Ascending aorta (tissue), 2 donors: ENCODE measurements around the gene ACOXL. TPM values are rescaled to one million over a fixed set of nuclear protein-coding genes. Genes with fewer than 3 reads are reported as not detected.

Source experiments
- DNase-seq, 2 donors: peaks; one replicate each; pipeline ENCODE4 v3.0.0-alpha.2; 2019; ENCODE audit warnings: low spot score in 2 of 2
- H3K27ac ChIP-seq, 2 donors: fragments of 200-600 bp; sonication (generic); one replicate each; pipeline ENCODE4 v1.5.1; 2016 to 2017; ENCODE audit warnings: mild to moderate bottlenecking in 1 of 2
- H3K27me3 ChIP-seq: fragments of 200-600 bp; sonication (generic); one replicate; pipeline ENCODE4 v1.5.1; 2017
- H3K36me3 ChIP-seq, 2 donors: fragments of 200-600 bp; sonication (generic); one replicate each; pipeline ENCODE4 v1.5.1; 2016
- H3K4me1 ChIP-seq, 2 donors: fragments of 200-600 bp; sonication (generic); one replicate each; pipeline ENCODE4 v1.5.1; 2016 to 2017; ENCODE audit warnings: mild to moderate bottlenecking in 1 of 2
- H3K4me3 ChIP-seq, 2 donors: fragments of 200-600 bp; sonication (generic); one replicate each; pipeline ENCODE4 v1.5.1; 2016 to 2017; ENCODE audit warnings: mild to moderate bottlenecking in 1 of 2
- H3K9me3 ChIP-seq, 2 donors: fragments of 200-600 bp; sonication (generic); one replicate each; pipeline ENCODE4 v1.5.1; 2016
- CTCF ChIP-seq, 3 experiments: fragments of 200-600 bp in 2 of 3; fragments of 450-650 bp in 1 of 3; sonication (generic) in 2 of 3; IDR thresholded peaks; one replicate each; pipeline ENCODE4 v1.5.1; 2016 to 2019; ENCODE audit warnings: antibody characterized with exemption in 3 of 3, mild to moderate bottlenecking in 1 of 3, moderate library complexity in 1 of 3
- intact Hi-C: fragments of 100-400 bp; cut with DNase I; formaldehyde crosslinking; loops from one replicate; pipeline ENCODE4 v1.15.1; 2023
- total RNA-seq: library from RNA; depleted of rRNA; stranded (reverse); fragments of >200 nt; gene quantifications from one replicate; pipeline ENCODE4 v1.1.0, GENCODE V29; 2016

The ACOXL gene
- total RNA-seq, 1 donor from 2014 or later, result not detected

- peak overlapping the region; percentile 31 to 72 for H3K27ac ChIP-seq
- DNase-seq, result peak; percentile 68 to 93
- peak overlapping the region; percentile 87 to 89 for H3K4me3 ChIP-seq
- intact Hi-C loops, result loop anchor here (2.0 to 5.0 kb wide), 4 partner anchors 40 to 1520 kb away; partner anchors contain the start of gene TMEM87B
- H3K9me3 ChIP-seq, result no peaks in the 10 kb centered on the region
- H3K4me1 ChIP-seq, result peaks cover 0 to 17% of the 10 kb centered on the region in 2 donors
- no peaks in the 10 kb centered on the region for H3K27me3 ChIP-seq
- no peak for TF ChIP-seq CTCF (IDR thresholded peaks at IDR 0.05)
- H3K36me3 ChIP-seq, result peaks cover 0 to 15% of the 10 kb centered on the region in 2 donors
These were observed 389.7 kb downstream of the ACOXL start for GRCh38 chr2:111121828-111122630.

- TF ChIP-seq CTCF (IDR thresholded peaks at IDR 0.05), result no peak
- peak in 1 of 2 donors; percentile 90 for DNase-seq
These were observed 390.5 kb downstream of the ACOXL start for GRCh38 chr2:111122631-111123421.

GRCh38 chr2:111123751-111124150 is 391.4 kb downstream of the ACOXL start:
- no peak overlapping the region for H3K4me3 ChIP-seq
- no peak for TF ChIP-seq CTCF (IDR thresholded peaks at IDR 0.05)
- no peak overlapping the region for H3K27ac ChIP-seq
- no peaks in the 10 kb centered on the region for H3K27me3 ChIP-seq
- peaks cover 0 to 8% of the 10 kb centered on the region in 2 donors for H3K4me1 ChIP-seq
- H3K36me3 ChIP-seq, result peaks cover 0 to 15% of the 10 kb centered on the region in 2 donors
- H3K9me3 ChIP-seq, result no peaks in the 10 kb centered on the region
- intact Hi-C loops, result loop anchor here (2.0 to 5.0 kb wide), 3 partner anchors 39 to 1519 kb away; no protein-coding TSS in a partner anchor
- DNase-seq, result no peak

More at GRCh38 chr2:111122631-111123421, 390.5 kb downstream of the ACOXL start:
- H3K27ac ChIP-seq, result peak overlapping the region; percentile 67 to 73
- peak overlapping the region; percentile 87 to 89 for H3K4me3 ChIP-seq
- peaks cover 0 to 15% of the 10 kb centered on the region in 2 donors for H3K36me3 ChIP-seq
- no peaks in the 10 kb centered on the region for H3K9me3 ChIP-seq
- intact Hi-C loops, result loop anchor here (2.0 to 5.0 kb wide), 3 partner anchors 39 to 1519 kb away; no protein-coding TSS in a partner anchor
- H3K27me3 ChIP-seq, result no peaks in the 10 kb centered on the region
- peaks cover 0 to 10% of the 10 kb centered on the region in 2 donors for H3K4me1 ChIP-seq

GRCh38 chr2:111126581-111126980 is 394.2 kb downstream of the ACOXL start:
- no peaks in the 10 kb centered on the region for H3K4me1 ChIP-seq
- H3K36me3 ChIP-seq, result peaks cover 0 to 18% of the 10 kb centered on the region in 2 donors
- H3K27ac ChIP-seq, result no peak overlapping the region
- intact Hi-C loops, result no loop called here
- H3K9me3 ChIP-seq, result no peaks in the 10 kb centered on the region
- no peaks in the 10 kb centered on the region for H3K27me3 ChIP-seq
- TF ChIP-seq CTCF (IDR thresholded peaks at IDR 0.05), result no peak
- H3K4me3 ChIP-seq, result no peak overlapping the region
- no peak for DNase-seq

- no peak for DNase-seq
- Histone ChIP-seq H3K36me3 (peaks cover 0 to 18% of the 10 kb centered on the region in 2 donors), H3K4me1 (no peaks in the 10 kb centered on the region), H3K4me3 (no peak overlapping the region), H3K27me3 (no peaks in the 10 kb centered on the region), H3K27ac (no peak overlapping the region), H3K9me3 (no peaks in the 10 kb centered on the region)
- intact Hi-C loops, result no loop called here
- no peak for TF ChIP-seq CTCF (IDR thresholded peaks at IDR 0.05)
These were observed 395.0 kb downstream of the ACOXL start for GRCh38 chr2:111127351-111127750.
